SW480 (cell line): ENCODE data around the gene PTPRB.
"Not testable (repeated sequence)": the region's sequence is repeated elsewhere in the genome, so short reads cannot be mapped to it uniquely, and the experiment has no call there.

Experiments
- DNase-seq: peaks from one replicate; pipeline ENCODE4 v3.0.0-alpha.2; 2016; ENCODE audit warnings: low spot score

PTPRB gene

DNA sequence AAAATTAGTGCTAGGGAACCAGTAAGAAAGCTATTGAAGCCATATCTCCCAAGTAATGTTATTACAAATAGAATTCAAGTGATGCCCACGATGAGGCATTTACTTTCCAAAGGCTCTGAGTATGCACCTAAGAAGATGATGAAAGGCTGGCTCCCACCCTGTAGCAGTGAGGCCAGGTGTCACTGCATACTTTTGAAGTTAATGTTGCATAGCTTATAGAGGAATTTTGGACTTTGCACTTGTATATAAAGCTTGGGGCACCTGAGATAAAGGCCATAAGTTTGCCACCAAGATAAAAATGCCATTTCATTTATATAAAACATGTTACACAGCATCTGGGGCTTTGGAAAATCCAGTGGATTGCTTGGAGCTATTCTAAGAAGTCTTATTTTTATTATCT lies 96.2 kb downstream of the PTPRB start:
- peak; percentile 69 for DNase-seq

DNA sequence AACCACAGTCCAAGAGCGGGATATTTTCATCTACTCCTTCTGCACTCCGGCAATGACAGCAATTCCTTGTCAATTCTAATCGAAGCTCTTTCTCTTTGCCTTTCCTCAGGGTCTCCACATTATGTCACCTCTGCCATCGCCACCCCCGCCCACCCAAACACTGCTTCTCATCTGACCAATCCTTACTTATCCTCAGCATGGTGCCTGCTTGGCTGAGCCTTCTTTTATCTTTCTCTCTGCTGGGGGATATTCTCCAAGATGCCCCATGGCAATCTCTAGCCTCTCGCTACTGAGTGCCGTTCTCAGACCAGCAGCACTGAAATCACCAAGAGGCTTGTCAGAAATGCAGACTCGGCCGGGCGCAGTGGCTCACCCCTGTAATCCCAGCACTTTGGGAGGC lies 100.6 kb downstream of the PTPRB start:
- no peak for DNase-seq

DNA sequence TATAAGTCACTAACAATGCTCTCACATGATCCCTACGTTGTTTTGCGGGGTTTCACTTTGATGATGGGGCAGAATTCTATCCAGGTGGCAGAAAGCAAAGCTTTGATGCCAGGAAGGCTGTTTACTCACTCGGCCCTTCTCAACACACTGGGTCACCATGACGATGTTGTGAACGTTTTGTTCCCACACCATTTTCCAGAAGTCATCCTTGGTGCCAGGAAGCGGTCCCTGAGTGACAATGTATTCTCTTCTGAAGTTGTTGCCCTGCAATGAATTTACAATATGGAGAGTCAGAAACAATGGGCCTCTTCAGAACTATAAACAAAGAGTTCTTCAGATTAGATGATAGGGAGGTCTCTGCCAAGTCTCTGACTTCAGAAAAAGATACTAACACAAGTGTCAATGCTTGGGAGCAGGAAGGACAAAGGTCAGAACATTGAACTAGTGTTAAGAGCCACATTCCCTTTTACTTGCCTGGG lies 101.3 kb downstream of the PTPRB start:
- peak; percentile 44 for DNase-seq

DNA sequence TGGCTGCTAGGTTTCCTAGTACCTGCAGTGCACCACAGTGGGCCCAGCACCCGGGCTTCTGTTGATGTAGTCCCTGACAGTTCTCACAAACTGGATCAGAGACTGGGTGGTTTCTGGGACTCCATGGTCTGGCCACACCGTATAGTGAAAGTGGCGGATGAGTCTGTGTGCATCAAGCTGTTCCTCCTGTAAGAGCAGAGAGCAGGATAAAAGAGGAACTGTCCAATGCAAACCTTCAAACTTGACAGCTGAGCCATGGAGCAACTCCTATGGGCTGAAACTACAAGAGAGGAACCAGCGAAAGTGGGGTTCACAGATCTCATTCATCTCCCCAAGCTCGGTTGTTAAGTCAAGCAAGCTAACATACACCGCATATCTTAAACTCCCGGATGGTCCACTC lies 102.8 kb downstream of the PTPRB start:
- DNase-seq: no peak

DNA sequence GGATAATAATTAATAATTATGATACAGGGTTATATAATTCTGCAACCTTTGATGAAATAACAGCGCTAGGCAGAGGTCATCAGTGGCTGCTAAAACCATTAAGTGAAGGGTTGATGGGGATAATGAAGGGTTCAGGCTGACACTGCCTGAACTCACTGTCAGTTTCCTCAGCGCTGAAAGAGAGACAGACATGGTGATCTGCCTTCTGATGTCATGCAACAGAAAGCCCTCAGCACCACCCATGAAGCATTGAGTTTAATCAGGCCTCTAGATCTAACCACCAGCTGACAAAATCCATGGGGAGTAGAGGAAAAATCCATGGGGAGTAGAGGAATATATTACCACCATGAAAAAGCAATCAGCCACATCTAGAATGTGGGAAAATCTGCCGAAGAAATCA lies 107.6 kb downstream of the PTPRB start:
- no peak for DNase-seq

DNA sequence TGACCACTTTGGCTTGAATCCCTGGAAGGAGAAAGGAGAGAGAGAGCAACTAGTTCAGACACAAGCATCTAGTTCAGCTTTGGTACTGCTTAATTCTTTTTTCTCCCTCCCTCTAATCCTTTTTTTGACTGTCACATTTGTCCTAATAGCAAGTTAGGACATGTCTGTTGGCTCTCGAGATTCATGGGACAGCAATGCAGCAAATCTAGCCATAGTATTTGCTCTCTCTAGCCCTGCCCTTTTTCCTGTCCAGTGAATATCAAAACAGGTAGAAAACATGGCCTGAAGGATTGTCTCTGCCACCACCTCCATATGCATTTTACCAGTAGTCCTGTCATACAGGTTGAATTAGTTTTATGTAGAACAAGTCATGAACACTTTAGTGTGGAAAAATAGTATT lies 116.4 kb downstream of the PTPRB start:
- no peak for DNase-seq

DNA sequence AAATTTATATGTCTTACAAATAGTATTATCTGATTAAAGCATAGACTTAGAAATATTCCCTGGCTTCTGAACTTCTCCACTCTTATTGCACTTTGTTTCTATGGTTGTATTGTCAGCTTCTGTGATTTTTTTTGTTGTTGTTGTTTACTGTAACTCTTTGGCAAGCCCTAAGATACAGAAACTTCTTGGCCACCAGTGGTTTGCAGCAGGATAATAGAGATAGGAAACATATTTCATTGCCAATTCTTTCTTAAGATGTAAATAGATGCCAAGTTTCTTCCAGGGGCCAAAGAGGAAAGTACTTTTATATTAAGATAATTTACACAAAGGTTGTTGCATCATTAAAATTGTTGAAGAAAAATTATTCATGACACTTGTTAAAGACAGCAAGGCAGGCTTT lies 123.8 kb downstream of the PTPRB start:
- no peak for DNase-seq

DNA sequence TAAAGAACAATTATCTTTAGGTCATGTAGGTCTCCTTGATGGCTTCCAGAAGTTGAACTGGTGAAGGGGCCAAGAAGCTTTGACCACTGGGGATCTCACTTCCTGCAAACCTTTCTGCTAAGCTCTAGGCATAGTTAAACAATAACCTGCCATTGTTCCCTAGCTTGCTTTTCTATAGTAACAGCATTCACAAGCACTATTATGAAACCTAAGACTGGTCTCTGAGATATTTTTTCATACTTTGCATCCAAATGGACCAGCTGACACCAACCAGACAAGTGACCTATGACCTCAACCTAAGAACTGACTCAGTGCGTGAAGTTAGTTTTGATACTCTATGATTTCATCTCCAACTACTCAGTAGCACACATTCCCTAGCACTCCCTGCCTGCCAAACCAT lies 129.1 kb downstream of the PTPRB start:
- DNase-seq: no peak

DNA sequence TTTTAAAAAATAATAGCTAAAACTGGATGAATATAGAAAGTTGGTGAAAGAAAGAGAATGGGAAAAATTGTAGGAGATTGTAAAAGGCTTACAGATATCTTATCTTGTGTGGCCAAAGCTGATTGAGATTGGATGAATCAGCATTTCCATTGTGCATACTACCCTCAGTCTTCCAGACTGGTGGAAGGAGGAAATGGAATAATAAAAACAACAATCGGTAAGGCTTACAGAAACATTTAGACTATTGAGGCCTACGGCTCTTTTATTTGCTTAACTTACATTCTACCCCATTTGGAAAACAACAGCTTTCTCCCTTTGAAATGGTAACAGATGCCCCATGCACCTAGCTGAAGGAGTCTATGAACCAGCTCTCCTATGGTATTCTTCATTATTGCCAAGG lies 129.8 kb downstream of the PTPRB start:
- DNase-seq: no peak

DNA sequence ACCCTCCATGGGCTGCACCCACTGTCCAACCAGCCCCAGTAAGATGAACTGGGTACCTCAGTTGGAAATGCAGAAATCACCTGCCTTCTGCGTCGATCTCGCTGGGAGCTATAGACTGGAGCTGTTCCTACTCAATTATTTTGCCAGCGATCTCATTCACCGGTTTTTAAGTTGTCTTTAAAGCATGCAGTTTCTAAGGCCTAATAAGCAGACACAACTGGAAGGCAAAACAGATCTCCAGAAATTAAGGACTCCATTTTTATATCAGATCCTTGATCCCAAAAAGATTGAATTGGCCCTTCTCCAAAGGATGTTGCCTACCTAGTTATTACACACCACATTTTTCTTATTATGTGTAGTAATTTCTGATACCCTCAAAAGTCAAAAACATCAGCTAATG lies 139.7 kb downstream of the PTPRB start:
- DNase-seq: no peak

DNA sequence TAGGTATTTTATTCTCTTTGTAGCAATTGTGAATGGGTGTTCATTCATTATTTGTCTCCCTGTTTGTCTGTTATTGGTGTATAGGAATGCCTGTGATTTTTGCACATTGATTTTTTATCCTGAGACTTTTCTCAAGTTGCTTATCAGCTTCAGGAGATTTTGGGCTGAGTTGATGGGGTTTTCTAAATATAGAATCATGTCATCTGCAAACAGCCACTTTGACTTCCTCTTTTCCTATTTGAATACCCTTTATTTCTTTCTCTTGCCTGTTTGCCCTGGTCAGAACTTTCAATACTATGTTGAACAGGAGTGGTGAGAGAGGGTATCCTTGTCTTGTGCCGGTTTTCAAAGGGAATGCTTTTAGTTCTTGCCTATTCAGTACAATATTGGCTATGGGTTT lies 144.3 kb downstream of the PTPRB start:
- not testable (repeated sequence) for DNase-seq

DNA sequence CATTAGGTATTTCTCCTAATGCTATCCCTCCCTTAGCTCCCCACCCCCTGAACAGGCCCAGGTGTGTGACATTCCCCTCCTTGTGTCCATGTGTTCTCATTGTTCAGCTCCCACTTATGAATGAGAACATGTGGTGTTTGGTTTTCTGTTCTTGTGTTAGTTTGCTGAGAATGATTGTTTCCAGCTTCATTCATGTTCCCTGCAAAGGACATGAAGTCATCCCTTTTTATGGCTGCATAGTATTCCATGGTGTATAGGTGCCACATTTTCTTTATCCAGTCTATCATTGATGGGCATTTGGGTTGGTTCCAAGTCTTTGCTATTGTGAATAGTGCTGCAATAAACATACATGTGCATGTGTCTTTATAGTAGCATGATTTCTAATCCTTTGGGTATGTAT lies 146.3 kb downstream of the PTPRB start:
- DNase-seq: not testable (repeated sequence)

DNA sequence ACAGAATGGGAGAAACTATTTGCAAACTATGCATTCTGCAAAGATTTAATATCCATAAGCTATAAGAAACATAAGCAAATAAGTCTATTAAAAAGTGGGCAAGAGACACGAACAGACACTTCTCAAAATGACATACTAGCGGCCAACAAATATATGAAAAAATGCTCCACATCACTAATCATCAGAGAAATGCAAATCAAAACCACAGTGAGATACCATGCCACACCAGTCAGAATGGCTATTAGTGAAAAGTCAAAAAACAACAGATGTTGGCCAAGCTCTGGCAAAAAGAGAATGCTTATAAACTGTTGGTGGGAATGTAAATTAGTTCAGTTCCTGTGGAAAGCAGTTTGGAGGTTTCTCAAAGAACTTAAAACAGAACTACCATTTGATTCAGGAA lies 149.8 kb downstream of the PTPRB start:
- no peak for DNase-seq

DNA sequence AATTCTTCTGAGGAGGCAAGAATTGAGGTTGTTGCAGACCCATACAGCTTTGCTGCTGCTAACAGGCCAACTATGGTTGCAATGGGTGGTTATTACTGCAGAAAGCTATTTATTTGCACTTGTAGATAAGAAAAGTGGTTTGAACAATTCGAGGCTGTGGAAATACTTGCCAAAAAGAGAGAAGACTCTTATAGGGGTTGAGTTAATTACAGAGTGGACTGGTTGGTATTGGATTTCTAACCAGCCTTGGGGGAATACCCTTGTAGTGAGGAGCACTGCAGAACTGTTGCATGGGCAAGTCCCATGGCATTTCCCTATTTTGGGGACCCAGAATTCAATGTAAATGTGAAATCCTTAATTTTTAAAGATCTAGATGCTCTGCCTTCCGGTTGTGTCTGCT lies 150.6 kb downstream of the PTPRB start:
- no peak for DNase-seq

DNA sequence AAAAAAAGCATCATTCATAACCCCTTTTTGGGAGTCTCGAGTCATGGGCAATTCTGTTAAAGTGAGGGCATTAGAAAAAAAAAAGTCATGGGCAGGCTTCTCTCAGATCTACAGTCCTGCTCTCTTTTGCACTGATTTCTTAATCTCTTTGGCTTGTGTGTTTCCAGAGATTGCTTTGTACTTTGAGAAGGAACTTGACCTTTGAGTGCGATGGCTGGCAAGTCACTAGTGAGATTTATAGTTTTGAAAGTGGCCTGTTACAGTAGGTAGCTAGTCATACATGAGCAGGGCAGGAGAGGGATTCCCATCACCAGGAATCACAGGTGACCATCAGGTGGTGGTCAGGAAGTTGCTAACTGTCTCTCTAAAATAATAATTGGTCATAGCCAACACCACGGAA lies 151.5 kb downstream of the PTPRB start:
- DNase-seq: no peak

DNA sequence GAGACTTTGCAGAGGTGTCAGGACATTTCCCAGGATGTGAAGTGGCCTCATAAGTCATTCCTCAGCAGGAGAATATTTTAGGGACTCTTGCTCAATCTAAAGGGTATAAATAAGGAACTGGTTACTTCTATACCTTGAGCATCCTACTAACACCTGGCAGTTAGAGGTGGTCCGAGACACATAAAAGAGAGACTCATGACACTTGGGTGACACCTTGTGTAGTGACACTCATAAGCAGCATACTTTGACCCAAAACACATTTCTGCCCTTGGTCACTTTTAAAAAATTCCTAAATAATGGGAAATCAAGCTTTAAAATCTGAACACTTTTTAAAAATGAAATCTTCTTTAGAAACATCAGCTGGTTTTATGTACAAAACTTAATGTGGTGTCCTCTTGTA lies 152.8 kb downstream of the PTPRB start:
- no peak for DNase-seq

DNA sequence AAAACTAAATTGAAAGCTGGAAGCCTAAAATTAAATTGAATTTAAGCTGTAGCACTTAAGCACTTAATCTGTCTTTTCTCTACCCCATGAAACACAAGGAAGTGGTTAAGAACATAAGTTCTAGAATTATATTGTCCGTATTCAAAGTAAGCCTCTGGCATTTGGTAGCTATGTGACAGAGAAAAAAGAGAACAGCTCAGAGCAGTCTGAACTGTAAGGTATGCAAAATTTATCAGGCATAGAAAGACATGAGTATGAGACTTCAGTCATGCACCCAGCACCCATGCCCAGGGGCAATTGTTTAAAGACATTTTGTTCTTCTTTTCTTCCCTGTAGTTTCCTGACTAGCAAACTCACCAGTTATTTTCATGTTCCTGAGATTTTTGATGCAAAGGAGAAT lies 154.5 kb downstream of the PTPRB start:
- no peak for DNase-seq

DNA sequence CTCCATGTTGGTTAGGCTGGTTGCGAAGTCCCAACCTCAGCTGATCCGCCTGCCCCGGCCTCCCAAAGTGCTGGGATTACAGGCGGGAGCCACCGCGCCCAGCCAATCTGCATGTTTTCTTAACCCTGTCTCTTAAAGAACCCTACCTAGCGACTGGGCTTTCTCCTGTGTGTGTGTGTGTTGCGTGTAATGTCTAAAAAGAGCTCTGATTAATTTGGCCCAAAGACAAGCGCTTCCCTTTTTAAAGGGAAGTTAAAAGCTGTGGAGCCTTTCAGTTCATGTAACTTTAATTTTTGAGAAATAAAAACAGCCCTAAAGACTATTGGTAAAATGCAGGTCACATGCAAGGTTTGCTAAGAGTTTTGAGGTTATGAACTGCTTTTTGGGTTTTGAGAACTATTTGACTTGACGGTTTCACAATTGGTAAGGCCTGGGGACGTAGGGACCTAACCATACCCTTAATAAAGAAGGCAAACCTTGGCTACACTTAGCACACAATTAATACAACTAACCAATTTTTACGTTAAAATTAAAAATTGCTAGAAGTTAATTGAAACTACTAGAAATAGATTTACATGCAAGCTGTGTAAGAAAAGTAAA lies 167.9 kb downstream of the PTPRB start:
- DNase-seq: no peak

DNA sequence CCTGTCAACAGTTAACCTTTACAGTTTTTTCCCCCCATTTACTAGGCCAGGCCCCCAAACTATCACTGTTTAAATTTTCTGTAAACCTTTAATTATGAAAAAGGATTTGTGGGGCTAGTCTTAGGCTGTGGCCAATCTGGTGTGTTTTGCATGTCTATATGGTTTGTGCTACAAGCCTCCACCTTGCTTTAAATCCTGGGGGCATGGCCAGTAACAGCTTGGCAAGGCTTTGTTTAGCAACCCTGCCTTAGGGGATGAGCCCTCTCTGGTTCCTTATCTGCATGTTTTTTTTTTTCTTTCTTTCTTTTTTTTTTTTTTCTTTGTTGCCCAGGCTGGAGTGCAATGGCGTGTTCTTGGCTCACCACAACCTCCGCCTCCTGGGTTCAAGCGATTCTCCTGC lies 168.5 kb downstream of the PTPRB start:
- no peak for DNase-seq

DNA sequence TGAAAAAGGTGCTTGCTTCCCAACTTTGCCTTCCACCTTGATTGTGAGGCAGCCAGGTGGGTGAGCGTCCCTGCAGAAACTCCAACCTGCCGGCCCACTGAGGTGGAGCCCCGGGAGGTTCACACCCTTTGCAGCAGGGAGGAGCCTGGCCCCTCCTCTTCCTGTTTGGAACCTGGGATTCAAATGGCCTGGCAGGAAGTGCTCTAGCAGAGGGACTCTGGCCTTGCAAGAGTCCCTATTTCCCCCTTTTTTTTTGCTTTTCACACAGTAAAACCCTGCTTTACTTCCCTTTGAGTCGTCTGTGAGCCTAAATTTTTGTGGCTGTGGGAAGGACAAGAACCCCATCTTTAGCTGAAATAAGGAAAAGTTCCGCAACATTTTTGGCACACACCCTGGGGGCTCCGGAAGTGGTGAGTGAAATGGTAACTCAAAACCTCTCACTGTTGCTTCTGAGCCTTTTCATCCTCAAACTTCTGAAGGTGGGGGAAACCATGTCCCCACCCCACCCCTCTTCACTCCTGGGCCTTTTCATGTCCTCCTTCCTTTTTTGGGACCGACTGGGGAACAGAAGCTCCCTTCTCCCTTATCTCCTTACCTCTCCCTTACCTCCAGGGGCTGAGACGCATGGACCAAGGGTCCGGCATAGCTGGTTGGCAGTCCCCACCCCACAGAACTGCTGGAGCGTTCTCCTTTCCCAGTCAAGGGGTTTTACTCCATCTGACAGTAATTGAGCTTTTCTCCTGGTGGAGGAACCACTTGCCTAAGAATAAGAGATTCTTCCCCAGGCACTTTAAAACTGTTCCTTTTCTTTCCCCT lies 169.1 kb downstream of the PTPRB start:
- DNase-seq: no peak

DNA sequence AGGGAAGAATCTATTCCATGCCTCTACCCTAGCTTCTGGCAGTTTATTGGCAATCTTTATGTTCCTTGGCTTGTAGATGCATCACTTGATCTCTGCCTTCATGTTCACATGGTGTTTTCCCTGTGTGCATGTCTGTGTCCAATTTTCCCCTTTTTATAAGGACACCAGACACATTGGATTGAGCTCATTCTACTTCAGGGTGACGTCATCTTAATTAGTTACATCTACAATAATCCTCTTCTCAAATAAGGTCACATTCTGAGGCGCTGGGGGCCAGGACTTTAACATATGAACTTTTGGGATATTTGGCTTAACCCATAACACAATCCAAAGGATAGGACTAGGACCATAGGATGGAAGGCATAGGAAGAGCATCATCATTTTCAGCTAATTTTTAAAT lies 169.8 kb downstream of the PTPRB start:
- DNase-seq: no peak

DNA sequence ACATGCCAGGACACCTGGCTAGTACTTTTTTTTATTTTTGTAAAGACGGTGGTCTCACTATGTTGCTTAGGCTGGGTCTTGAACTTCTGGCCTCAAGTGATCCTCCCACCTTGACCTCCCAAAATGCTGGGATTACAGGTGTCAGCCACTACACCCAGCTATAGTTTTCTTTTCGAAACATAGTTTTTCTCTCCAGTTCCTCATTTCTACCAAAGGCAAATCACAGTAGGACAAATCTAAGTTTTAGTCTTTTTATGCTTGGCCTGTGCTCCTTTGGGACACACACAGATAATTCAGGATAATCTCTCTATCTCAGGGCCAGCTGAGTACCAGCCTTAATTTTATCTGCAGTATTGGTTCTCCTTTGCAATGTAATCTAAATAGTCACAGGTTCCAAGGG lies 170.5 kb downstream of the PTPRB start:
- no peak for DNase-seq
